ENCODE measurements around the gene MRPL2.
"Not testable (repeated sequence)": the region's sequence is repeated elsewhere in the genome, so short reads cannot be mapped to it uniquely, and the experiment has no call there.

MRPL2 gene

DNA sequence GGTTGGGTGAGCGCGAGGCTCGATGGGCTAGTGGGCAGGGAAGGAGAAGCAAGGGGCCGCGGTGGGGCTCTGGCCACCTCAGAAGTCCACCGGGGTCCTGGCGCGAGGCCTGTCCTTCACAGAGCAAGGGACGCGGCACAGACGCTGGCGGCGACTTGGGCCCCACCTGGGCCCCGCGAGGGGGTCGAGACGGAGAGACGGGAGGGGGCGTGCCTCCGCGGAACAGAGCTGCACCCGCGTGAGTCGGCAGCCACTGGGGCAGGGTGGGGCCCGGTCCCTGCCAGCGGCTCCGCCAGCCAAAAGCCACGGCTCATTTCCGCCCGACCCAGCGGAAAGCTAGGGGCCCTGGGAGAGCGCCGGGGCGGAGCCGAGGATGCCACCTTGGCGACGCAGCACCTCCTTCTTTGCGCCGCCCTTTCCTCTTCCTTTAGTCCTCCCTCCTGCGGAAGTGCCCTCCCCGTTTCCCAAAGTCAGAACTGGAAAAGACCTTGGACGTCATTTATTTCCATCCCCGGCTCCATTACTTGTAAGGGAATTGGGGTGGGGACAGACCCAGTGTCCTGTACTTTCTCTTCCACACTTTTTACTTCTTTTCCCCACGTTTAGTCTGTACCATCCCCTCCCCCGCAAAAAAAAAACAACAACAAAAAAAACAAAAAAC is 5.6 kb downstream of the MRPL2 start, which contains the start of gene CUL7:
Gene CUL7 (minus strand): TSS at position 307 of the 661 bp plus-strand sequence. CDS start 1,063 bp downstream, outside the sequence.
- peak; percentile 88 for DNase-seq (ENCODE audit: low read depth)

- no peak for DNase-seq (ENCODE audit: low read depth)
These were observed 6.2 kb downstream of the MRPL2 start for GRCh38 chr6:43052842-43053544.

DNA sequence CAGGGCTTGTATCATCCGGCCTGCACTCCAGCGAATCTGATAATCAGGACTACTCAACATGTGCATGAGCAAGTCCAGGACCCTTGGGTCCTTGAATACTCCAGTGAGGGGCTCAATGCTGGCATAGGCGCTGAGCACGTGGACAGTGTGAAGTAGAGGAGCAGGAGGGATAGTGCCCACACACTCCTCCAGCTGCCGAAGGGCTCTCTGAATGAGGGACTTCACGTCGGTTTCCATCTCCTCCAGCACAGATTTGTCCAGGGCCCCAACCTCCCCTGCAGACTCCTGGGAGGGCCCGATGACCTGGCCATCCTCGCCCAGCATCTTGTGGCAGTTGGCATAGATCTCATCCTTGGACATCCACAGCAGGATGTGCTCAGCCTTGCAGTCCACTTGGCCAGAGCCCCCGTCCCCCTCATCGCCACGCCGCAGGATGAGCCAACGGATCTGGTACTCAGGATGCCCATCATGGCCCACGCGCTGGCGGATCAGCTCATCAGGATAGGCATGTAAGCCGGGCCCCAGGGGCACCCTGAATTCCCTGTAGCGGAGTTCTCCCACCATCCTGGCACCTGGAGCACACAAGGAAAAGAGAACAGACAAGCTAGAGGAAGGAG is 6.9 kb downstream of the MRPL2 start:
- no peak for DNase-seq (ENCODE audit: low read depth)

GRCh38 chr6:43050981-43051380 is 8.3 kb downstream of the MRPL2 start:
- no peak for DNase-seq (ENCODE audit: low read depth)

DNA sequence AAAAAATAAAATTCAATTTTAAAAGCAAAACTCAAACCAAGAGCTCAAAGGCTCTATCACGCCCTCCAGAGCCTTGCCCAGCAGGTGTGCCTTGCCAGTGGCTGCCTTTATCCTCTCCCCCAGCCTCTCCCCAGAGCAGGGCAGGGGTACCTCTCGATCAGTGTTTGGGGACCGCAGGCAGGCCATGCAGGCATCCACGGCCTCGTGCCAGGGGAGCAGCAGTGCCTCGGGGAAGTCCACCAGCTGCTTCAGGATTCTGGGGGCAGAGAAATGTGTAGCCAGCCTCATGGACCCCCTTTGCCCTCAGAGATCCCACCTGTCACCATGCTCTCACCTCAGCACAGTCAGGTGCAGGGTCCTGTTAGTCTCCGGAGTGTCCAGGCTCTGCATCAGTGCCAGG is 11.2 kb downstream of the MRPL2 start:
- DNase-seq (ENCODE audit: low read depth), result no peak

DNA sequence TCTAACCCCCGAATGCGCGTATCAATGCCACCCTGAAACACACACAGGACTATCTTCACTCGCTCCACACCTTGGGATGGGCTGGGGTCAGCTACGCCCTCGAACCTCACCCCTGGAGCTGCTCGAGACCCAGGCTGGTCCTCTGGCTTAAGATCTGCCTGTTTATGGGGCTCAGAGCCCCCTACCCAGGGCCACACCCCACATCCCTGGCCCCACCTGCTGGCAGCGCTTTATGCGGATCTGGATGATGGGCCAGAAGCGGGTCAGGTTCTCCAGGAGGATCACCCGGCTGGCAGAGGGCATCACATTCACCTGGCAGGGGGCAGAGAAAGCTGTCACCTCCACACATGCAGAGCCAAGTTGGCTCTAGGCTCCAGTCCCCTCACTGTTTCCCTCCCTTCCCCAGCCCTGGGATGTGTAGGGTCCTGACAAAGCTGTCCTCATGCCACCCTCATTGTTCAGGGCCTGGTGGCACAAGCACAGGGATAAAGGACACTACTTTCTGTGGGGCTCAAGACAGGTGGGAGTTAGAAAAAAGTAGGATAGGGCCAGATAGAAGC is 13.8 kb downstream of the MRPL2 start:
- no peak for DNase-seq (ENCODE audit: low read depth)

DNA sequence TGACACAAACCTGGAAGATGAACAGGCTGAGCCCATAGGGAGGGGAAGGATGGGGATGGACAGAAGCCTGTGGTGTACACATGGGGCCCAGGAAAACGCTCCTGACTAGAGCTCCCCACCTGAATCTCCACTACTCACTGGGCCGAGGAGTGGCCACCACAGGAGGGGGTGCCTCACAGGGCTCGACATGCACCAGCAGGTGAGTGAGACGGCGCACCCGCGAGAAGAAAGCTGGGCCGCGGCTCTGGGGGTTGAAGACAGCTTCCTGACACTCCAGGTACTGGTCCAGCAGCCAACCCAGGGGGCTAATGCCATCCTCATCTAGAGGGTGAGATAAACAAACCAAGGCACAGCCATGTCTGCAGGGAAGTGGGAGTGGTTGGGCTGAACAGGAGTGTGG is 15.9 kb downstream of the MRPL2 start:
- no peak for DNase-seq (ENCODE audit: low read depth)

DNA sequence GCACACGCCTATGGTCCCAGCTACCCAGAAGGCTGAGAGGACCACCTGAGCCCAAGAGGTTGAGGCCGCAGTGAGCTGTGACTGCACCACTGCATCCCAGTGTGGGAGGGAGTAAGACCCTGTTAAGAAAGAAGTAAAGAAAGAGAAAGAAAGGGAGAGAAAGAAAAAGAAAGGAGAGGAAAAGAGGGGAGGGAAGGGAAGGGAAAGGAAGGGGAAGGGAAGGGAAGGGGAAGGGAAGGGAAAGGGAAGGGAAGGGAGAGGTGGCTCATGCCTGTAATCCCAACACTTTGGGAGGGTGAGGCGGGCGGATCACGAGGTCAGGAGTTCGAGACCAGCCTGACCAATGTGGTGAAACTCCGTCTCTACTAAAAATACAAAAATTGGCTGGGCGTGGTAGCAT is 17.8 kb downstream of the MRPL2 start:
- not testable (repeated sequence) for DNase-seq (ENCODE audit: low read depth)

DNA sequence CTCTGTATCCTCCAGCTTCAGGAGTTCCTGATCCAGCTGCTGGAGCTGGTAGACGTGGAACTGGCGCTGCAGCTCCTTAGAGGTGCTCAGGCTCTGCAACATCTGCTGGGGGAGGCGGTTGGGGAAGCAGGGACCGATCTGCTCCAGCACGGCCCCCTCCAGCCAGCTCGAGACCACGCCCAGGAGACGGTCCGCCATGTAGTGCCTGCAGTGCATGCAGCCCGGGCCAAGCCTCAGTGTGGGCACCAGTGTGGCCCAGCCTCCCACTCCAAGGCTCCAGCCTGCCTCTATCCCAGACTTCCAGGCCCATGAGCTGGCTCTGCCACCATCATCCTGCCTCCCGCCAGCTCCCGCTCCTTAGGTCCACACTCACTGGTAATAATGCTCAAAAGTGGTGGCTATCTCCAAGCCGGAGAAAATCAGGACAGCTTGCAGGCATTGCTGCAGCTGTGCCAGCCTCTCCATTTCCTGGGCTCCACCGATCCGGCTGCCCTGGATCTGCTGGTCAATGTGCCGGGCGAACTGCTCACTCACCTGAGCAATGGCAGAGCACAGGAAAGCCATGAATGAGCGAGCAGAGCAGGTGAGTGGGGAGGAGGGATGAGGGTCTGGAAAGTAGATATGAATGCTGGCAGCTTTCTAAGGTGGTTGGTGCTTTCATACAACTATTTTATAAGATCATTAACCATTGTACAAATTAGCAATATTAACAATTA is 18.5 kb downstream of the MRPL2 start:
- no peak for DNase-seq (ENCODE audit: low read depth)

DNA sequence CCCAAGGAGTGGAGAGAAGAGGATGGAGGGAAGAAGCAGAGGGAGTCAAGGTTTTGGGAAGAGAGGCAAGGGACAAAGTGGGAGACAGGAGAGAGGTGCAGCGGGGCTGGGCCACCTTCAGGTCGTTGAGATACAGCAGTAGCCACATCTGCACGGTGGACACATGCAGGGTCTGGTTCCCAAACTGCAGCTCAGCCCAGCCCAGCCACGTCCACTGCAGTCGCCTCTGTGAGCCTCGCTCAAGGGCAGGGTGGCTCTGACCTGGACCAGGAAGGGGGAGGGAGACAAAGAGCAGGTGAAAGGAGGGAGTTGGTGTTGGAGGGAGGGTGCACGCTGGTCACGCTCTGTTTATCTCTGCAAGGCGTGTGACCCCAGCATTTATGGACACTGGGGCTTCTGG is 20.5 kb downstream of the MRPL2 start:
- DNase-seq (ENCODE audit: low read depth), result no peak

DNA sequence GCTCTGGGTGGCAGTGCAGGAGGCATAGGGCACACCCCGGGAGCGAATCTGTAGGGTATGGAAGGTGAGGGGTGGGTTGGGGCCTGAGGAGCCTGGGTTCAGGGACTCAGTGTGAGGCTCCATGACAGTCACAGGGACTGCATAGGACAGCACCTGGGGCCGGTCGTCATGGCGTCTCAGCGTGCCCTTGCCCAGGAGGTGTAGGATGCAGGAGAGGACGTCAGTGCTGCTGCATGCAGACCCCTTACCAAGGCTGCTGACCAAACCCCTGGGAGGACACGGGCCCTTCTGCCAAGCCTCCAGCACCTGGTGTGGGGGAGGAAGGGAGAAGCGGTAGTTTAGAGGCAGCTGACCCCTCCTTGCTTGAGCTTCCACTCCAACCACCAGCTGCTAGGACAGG is 21.5 kb downstream of the MRPL2 start:
- no peak for DNase-seq (ENCODE audit: low read depth)

GRCh38 chr6:43037197-43037596 is 22.0 kb downstream of the MRPL2 start:
- no peak for DNase-seq (ENCODE audit: low read depth)

- DNase-seq (ENCODE audit: low read depth), result no peak
These were observed 22.5 kb downstream of the MRPL2 start for GRCh38 chr6:43036712-43037111.

DNA sequence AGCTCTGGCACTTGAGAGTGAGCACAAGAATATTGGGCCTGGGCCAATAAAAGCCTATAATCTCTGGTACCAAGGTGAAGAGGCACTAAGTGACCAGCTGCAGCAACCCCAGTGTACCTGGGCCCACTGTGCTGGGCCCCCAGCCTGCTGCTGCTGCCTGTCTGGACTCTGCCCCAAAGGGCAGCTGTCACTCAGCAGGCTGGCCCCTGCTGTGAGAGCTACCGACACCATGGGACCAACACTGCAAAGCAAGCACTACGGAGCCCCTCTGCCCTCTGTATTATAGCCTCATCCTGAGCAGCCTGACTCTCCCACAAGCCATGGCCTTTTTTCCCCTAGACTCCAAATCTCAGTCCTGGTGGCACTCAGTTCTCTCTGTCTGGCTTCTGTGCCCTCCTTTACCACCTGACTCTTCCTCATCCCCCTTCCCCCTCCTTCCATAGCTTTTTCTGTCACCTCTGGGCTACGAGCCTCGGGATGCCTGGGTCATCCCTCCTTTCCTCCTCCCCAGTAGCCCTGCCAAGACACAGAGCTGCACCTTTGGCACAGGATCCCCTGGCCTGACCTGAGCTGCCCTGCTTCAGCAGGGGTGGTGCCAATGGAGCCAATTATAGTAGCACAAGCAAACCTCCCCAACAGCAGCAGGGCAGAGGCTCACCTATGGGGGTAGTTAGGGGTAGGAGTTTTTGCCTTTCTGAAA is 23.6 kb downstream of the MRPL2 start:
- no peak for DNase-seq (ENCODE audit: low read depth)

DNA sequence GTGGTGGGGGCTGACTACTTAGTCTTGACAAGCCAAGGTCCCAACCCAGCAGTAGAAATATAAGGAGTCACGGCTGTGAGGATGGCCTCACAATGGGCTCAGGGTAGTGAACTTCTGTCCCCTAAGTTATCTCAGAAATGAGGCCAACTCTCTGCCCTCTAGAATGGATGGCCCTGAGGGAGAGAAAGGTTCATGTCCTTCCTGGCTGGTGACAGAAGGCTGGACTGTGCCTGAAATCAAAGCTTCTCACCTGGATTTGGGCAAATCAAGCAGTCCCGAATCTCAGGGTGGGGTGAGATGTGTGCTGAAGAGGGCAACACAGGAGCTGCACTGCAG is 25.1 kb downstream of the MRPL2 start:
- no peak for DNase-seq (ENCODE audit: low read depth)

- no peak for DNase-seq (ENCODE audit: low read depth)
These were observed 25.6 kb downstream of the MRPL2 start for GRCh38 chr6:43033496-43034189.

- no peak for DNase-seq (ENCODE audit: low read depth)
These were observed 26.9 kb downstream of the MRPL2 start for GRCh38 chr6:43032326-43032725.

GRCh38 chr6:43029120-43029519 is 30.1 kb downstream of the MRPL2 start:
- DNase-seq (ENCODE audit: low read depth), result no peak

- no peak for DNase-seq (ENCODE audit: low read depth)
These were observed 32.9 kb downstream of the MRPL2 start for GRCh38 chr6:43026365-43026764.

DNA sequence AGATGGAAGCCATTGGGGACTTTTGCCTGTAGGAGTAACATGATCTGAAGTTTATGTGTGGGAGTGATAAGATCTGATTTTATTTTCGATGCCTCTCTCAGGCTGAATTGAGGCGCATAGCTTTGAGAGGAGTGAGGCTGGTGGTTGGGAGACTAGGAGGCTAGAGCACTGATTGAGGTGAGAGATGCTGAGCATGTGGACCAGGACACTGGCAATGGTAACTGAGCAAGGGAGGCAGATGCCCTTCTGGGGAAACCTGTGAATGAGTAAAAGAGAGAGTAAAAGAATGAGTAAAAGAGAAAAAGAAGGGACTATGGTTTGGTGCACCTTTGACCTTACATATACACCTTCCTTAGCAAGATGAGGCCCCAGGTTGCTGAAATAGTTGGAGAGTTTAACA is 34.8 kb downstream of the MRPL2 start:
- DNase-seq (ENCODE audit: low read depth), result no peak

Data from activated T-helper 1 cell treated with Interleukin-2 at 50 U/mL for 16 hours (primary cell).